Lower leg skin (tissue), 4 donors: ENCODE data around the gene CT47A7. TPM values are rescaled to one million over a fixed set of nuclear protein-coding genes. Genes with fewer than 3 reads are reported as not detected.
"Not testable (repeated sequence)": the region's sequence is repeated elsewhere in the genome, so short reads cannot be mapped to it uniquely, and the experiment has no call there.

ENCODE experiments used
- DNase-seq, 2 donors: peaks; one replicate each; pipeline ENCODE4 v3.0.0-alpha.2; 2019; ENCODE audit warnings: low spot score in 2 of 2
- H3K4me3 ChIP-seq: fragments of 200-600 bp; sonication (generic); 2 replicates; pipeline ENCODE4 v1.5.1; 2017; ENCODE audit warnings: mild to moderate bottlenecking, low read depth; ENCODE audit not compliant: poor library complexity, severe bottlenecking
- POLR2A ChIP-seq, 2 donors: fragments of 450-650 bp; IDR thresholded peaks; one replicate each; pipeline ENCODE4 v1.6.1; 2016 to 2017; ENCODE audit warnings: antibody characterized with exemption in 2 of 2, mild to moderate bottlenecking in 1 of 2, moderate library complexity in 1 of 2
- WGBS, 2 donors: methylation state at CpG; one replicate each; pipeline ENCODE4 v1.1.5; 2018; 5-methylcytosine and 5-hydroxymethylcytosine counted together
- intact Hi-C: fragments of 100-400 bp; cut with DNase I; formaldehyde crosslinking; loops from one replicate; pipeline ENCODE4 v1.15.0; 2023; ENCODE audit warnings: low total_unique reads
- total RNA-seq, 4 donors: library from RNA; depleted of rRNA; stranded (reverse); fragments of >200 nt; gene quantifications; one replicate each; pipeline ENCODE4 v1.1.0, GENCODE V29; 2016
- TF ChIP-seq, protein P1 (sequence below), 3 donors: fragments of 450-650 bp; IDR thresholded peaks; one replicate each; pipeline ENCODE4 v1.5.1; 2016; ENCODE audit warnings: antibody characterized with exemption in 3 of 3, mild to moderate bottlenecking in 3 of 3, moderate library complexity in 2 of 3

CT47A7 gene
- total RNA-seq = not detected

- no CpG with 5 or more reads among the region's 7 CpGs for WGBS, 2 donors
- H3K4me3 ChIP-seq, intact Hi-C loops, DNase-seq: not testable (repeated sequence)
These were observed at the start of gene CT47A7 for GRCh38 chrX:120956500-120956899. Gene CT47A7 (minus strand): TSS chrX:120956600. CDS start chrX:120956345, 255 bp downstream.

- DNase-seq = no peak
- TF ChIP-seq, protein P1, sequence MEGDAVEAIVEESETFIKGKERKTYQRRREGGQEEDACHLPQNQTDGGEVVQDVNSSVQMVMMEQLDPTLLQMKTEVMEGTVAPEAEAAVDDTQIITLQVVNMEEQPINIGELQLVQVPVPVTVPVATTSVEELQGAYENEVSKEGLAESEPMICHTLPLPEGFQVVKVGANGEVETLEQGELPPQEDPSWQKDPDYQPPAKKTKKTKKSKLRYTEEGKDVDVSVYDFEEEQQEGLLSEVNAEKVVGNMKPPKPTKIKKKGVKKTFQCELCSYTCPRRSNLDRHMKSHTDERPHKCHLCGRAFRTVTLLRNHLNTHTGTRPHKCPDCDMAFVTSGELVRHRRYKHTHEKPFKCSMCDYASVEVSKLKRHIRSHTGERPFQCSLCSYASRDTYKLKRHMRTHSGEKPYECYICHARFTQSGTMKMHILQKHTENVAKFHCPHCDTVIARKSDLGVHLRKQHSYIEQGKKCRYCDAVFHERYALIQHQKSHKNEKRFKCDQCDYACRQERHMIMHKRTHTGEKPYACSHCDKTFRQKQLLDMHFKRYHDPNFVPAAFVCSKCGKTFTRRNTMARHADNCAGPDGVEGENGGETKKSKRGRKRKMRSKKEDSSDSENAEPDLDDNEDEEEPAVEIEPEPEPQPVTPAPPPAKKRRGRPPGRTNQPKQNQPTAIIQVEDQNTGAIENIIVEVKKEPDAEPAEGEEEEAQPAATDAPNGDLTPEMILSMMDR (IDR thresholded peaks at IDR 0.05) = no peak
- TF ChIP-seq POLR2A (IDR thresholded peaks at IDR 0.05) = no peak
- H3K4me3 ChIP-seq = no peak overlapping the region
- WGBS, 2 donors = 48 to 62% methylated on average over 4 of the region's 4 CpGs
- intact Hi-C loops = no loop called here
These were observed 44.2 kb upstream of the CT47A7 start for GRCh38 chrX:121000589-121000988.

- intact Hi-C loops = no loop called here
- TF ChIP-seq, protein P1 (IDR thresholded peaks at IDR 0.05) = no peak
- no peak for TF ChIP-seq POLR2A (IDR thresholded peaks at IDR 0.05)
- WGBS, 2 donors = 79 to 89% methylated on average over 3 of the region's 3 CpGs
- no peak for DNase-seq
- H3K4me3 ChIP-seq = no peak overlapping the region
These were observed 43.0 kb upstream of the CT47A7 start for GRCh38 chrX:120999413-120999812.

DNA sequence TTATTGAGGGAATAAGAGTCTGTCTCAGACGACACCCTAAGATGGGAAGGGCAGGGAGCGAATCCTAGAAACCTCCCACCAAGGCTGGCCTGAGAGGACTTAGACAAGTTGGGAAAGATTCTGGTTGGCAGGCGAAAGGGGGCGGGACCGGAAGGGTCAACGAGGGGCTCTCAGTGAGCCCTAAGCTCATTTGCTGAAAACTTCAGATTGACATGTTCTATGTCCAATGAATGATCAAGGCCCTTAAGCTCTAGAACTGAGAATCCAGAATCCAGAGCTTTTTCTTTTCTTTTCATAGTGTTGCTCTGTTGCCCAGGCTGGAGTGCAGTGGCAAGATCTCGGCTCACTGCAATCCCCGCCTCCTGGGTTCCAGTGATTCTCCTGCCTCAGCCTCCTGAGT, 29.3 kb upstream of the CT47A7 start, which contains the start of gene CT47A1:
CT47A1 (minus strand) TSS at position 101 of the 400 bp plus-strand sequence. CDS start 231 bp downstream, outside the sequence.
- intact Hi-C loops, H3K4me3 ChIP-seq, DNase-seq: not testable (repeated sequence)
- no CpG with 5 or more reads among the region's 8 CpGs for WGBS, 2 donors

Other genes starting within 250 kb of the CT47A7 start
- not detected for gene CT47B1, start 80.7 kb downstream of the CT47A7 start, total RNA-seq
- not detected for gene CT47A11, start 19.4 kb downstream of the CT47A7 start, total RNA-seq
- gene CT47A10, start 14.6 kb downstream of the CT47A7 start, total RNA-seq = not detected
- gene CT47A9, start 9.7 kb downstream of the CT47A7 start, total RNA-seq = not detected
- gene CT47A8, start 4.9 kb downstream of the CT47A7 start, total RNA-seq = not detected
- gene CT47A6, start 4.9 kb upstream of the CT47A7 start, total RNA-seq = not detected
- gene CT47A5, start 9.7 kb upstream of the CT47A7 start, total RNA-seq = not detected
- gene CT47A4, start 14.6 kb upstream of the CT47A7 start, total RNA-seq = not detected
- gene CT47A3, start 19.5 kb upstream of the CT47A7 start, total RNA-seq = not detected
- not detected for gene CT47A2, start 24.3 kb upstream of the CT47A7 start, total RNA-seq
- not detected for gene CT47A1, start 29.2 kb upstream of the CT47A7 start, total RNA-seq
- under 1 TPM; 0.34 to 0.99 (median 0.78) TPM for gene GLUD2, start 91.0 kb upstream of the CT47A7 start, total RNA-seq